Keratinocyte (primary cell): Measurements from ENCODE around the gene AMER3.

Experiments
- EZH2 ChIP-seq: IDR thresholded peaks from one replicate; pipeline ENCODE4 v1.6.1; 2012; ENCODE audit warnings: inconsistent platforms, mild to moderate bottlenecking, low read length, moderate library complexity
- TF ChIP-seq, protein P1 (sequence below), 3 experiments: IDR thresholded peaks in 1 of 3; conservative IDR thresholded peaks in 1 of 3; optimal IDR thresholded peaks in 1 of 3; 2 replicates in 2 of 3; 3 replicates in 1 of 3; pipeline versions ENCODE3 to v1.5.1; 2011; ENCODE audit warnings: low read length in 3 of 3, mild to moderate bottlenecking in 3 of 3, moderate library complexity in 2 of 3, control low read depth in 1 of 3, inconsistent platforms in 1 of 3; ENCODE audit not compliant: insufficient read depth in 2 of 3; ENCODE audit errors: extremely low read depth in 1 of 3

DNA sequence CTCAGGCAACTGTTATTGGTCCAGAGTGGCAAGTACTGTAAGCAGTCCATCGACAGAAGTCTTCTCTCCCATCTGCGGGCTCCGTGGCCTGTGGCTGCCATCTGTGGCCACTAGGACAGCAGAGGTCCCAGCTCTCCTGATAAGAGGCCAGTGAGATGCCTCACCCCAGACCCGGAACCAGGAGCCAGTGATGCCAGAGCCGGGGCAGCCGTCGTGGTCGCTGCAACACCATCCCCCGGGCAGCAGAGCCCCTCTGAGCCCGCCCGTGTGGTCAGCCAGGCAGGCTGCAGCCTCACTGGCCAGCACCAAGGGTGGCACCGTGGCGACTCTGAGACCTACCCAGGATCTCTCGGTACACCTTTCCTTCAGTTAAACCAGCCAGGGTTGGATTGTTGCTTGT, 17.7 kb upstream of the AMER3 start:
- TF ChIP-seq, protein P1, sequence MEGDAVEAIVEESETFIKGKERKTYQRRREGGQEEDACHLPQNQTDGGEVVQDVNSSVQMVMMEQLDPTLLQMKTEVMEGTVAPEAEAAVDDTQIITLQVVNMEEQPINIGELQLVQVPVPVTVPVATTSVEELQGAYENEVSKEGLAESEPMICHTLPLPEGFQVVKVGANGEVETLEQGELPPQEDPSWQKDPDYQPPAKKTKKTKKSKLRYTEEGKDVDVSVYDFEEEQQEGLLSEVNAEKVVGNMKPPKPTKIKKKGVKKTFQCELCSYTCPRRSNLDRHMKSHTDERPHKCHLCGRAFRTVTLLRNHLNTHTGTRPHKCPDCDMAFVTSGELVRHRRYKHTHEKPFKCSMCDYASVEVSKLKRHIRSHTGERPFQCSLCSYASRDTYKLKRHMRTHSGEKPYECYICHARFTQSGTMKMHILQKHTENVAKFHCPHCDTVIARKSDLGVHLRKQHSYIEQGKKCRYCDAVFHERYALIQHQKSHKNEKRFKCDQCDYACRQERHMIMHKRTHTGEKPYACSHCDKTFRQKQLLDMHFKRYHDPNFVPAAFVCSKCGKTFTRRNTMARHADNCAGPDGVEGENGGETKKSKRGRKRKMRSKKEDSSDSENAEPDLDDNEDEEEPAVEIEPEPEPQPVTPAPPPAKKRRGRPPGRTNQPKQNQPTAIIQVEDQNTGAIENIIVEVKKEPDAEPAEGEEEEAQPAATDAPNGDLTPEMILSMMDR (optimal IDR thresholded peaks at IDR 0.05 in 1 of 3, IDR thresholded peaks at IDR 0.05 in 1 of 3, conservative IDR thresholded peaks at IDR 0.05 in 1 of 3; ENCODE audit: extremely low read depth in 1 of 3, insufficient read depth in 2 of 3, low read length in 3 of 3) = no peak
- TF ChIP-seq EZH2 = no peak
